Measurements from ENCODE around the gene LBX1.
A peak's percentile ranks its signal among the peaks of the same experiment; 100 is the strongest.

Gene LBX1, protein sequence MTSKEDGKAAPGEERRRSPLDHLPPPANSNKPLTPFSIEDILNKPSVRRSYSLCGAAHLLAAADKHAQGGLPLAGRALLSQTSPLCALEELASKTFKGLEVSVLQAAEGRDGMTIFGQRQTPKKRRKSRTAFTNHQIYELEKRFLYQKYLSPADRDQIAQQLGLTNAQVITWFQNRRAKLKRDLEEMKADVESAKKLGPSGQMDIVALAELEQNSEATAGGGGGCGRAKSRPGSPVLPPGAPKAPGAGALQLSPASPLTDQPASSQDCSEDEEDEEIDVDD

DNA sequence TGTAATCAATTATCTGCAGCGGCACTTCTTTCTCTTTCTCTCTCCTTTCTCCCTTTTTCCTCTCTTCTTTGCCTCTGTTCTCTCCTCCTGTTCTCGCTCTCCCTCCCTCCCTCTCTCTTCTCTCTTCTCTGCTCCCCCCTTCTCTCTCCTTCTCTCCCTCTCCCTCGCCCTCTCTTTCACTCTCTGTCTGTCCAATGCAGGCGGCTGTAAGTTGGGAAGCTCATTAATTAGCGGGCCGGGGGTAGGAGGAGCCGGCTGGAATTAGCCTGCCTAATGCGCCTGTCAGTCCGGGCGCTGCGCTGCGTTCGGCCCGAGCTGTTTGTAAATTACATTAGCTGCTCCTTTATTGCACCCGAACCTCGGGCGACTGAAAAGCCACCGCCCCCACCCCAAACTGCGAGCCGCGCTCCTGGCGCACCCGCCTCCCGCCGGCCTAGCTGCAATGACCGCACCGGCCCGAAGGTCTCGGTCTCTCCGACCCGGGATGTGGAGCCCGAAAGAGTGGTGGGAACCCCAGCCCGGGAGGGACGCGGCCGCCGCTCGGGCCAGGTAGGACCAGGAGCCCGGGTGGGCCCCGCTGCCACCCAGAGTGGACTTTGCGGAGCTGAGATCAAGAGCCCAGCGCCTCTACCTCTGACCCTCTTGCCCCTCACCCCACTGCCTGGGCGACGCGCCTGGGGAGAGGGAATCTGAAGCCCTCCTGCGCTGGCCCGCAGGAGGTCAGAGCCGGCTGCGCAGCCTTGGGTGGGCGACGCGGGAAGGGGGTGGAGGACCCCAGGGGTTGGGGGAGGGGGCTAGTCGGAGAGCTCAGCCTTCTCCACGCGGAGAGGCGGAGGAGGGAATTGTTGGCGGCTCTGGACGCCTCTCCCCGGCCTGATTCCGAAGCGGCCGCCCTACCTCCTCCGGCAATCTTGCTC, at the start of gene LBX1:
Gene LBX1, minus strand, starts transcription at position 198 of the 917 bp plus-strand sequence. CDS start 648 bp downstream, outside the sequence.
- no peak for DNase-seq

DNA sequence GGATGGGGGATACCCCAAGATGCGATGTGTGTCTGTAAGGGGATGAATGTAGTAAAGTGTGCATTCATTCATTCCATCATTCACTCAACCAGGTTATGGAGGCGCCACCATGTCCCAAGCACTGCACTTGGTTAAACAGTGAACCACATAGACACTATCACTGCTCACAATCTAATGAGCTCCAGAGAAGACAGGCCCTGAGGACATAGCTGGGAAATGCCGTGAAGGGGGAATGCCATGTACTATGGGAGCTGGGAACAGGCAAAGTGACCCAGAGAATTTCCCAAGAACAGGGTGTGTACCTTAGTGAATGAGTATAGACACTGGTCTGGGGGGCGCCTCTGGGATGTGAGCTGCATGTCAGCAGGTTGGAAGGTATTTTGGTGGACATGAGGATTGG, 44.5 kb upstream of the LBX1 start:
- DNase-seq = no peak

DNA sequence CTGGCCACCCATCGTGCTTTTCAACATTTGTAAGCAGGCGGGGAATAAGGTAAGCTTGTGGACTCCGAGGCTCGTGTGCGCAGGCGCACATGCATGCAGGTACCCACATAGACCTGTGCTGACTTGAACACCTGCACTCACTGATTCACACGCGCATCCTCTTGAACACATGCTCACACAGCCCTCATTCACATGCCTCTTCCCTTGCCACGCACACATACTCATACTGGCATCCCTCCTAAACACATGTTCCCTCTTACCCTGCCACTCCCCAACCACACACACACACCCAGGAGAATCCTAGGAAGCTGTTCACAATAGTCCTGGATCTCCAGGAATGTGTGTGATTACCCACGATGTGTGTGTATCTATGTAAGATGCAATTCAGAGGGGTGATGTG, 44.1 kb upstream of the LBX1 start:
- no peak for DNase-seq

DNA sequence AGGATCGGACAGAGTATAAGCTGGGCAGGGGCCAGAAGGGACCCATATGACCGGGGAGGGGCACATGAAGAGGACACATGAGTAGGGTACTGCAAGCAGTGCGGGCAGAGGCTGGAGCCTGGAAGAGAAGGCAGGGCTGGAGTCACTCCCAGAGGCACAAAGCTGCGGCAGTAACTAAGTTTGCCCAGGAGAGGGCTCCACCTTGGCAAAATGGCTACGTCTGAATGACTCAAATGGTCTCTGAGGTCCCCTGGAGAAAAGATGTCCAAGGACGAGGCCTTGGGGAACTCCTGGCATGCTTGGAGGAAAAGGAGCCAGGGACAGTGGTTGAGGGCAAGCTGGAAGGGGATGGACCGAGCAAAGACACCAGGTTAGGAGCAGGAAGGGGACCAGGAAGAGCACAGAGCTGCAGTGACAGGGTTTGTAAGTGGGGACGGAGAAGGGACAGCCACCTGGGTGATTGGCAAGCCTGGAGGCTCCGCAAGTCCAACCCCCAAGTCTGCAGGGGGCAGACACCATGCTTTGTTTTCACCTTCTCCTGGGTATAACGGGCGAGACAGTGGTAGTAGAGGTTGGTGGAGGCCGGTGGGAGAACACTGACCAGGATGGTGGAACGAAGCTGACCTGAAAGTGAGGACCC, 43.1 kb upstream of the LBX1 start:
- DNase-seq = peak; percentile 43 to 57

DNA sequence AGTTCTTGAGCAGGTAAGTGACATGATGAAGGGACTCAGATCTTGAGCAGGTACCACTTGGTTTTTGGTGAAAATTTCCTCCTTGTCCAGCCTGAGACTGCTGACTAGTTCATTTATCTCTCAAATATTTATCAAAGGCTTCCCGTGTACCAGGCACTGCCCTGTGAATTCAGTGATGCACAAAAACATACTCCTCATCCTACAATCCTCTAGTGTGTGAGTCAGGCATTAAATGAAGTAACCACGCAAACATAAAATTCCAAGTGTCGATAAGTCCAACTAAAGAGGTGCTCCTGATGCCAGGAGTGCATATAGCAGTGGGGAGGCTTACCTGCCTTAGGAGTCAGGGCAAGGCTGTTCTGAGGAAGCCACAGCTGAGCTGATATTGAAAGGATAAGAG, 41.5 kb upstream of the LBX1 start:
- no peak for DNase-seq

DNA sequence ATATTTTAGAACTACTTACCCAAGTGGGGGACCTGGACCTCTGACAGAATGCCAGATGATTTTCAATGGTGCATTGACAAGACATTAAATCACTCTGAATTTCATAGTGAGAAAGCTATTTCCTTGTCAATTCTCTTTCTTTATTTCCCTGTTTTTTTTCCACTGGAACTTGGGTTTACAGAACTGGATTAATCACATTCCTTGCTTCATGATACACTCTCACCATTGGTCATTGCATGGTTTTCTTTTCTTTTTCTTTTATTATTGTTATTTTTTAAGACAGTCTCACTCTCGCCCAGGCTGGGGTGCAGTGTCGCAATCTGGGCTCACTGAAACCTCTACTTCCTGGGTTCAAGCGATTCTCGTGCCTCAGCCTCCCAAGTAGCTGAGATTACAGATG, 38.5 kb upstream of the LBX1 start:
- DNase-seq = no peak

DNA sequence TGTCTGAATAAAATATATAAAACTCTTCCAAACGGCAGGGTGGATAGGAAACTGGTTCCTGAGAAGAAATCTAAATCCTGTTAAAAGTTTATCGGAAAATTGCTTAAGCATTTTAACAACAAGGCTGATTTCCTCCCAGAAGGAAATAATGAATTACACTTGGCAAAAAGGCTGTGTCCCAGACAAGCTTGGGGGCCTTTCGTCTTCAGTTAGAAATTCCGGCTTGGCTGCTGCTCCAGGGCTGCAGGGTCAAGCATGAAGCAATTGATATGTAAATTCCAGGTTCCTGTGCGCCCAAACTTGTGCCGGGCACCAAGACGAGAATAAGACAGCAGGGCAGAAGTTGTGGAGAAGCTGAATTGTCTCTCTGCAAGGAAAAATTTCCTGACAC, 38.0 kb upstream of the LBX1 start:
- DNase-seq = no peak

DNA sequence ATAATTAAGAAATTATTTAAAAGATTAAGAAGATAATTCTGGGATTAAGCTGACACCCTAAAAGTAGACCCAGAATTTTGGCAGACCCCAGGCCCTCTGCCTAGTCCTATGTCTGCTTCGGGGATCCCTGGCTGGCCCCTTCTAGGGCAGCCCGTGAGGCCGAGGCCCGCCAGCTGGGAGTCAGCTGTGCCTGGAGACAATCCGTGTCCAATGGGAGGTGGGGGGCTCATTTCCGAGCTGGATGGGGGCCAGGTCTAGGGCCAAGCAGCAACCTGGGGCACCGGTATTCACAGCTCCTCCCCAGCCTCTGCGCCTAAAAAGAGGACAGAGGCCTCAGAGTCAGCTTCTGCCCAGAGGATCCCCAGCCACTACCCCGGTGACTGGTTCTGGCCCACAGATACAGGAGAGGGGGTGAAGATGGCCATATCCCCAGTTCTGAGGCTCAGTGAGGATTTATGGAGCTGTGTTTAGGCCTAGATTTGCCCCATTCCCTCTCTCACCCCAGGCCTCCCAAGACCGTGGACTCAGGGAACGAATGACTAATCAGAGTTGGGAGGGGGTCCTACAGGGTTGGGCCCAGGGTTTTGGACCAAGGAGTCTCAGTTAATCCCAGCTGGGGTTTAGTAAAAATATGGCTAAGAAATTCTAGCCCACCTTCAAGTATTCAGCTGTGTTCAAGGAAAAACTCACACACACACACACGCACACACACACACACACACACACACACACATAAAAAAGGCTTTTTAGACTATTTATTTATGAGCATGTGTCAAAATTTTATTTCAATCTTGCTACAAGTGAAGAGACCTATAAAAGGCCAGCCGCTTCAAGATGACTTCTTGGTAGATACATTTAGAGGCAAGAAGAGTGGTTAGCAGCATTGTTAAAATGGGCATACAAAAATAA, 37.4 kb upstream of the LBX1 start:
- no peak for DNase-seq

DNA sequence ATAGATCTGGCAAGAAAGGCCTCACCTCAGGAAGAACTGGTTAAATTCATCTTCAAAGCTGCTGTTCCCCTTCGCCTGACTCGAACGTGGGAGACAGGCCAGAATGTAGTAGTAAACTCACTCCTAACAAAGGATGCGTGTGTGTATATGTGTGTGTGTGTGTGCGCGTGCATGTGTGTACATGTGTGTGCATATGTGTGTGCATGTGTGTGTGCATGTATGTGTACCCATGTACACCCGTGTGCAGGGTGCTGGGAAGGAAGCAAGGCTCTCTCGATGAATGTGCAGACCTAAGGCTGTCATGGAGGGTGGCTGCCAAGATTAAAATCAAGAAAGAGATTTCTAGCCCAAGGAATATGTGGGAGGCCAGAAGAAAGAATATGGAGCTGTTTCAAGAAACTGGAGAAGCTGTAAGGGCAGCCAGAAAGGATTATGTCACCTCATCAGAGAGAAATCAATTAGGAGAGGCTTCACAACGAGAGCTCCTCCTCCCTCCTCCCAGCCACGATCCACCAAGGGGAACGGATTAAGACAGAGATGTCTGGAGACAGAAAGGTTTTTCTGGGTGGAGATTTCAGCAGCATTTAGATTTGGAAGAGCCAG, 34.0 kb upstream of the LBX1 start:
- DNase-seq = no peak

DNA sequence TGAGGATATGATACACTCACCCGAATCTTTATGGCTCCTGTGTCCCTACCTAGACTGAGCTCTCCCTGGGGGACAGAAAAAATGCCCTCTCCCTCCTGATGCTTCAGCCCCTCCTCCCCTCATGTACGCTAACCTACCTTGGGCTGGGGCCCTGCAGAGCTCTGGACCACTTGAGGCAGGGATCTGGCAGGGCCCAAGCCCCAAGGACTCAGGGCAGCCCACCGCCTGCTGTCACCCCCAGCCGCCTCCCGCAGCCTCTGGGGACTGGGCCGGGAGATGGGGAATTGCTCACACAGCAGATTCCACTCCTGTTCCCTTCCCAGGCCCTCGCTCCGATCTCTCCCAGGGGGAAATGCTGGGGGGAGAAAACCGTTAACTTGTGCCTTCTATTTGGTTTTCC, 32.9 kb upstream of the LBX1 start:
- DNase-seq = no peak

DNA sequence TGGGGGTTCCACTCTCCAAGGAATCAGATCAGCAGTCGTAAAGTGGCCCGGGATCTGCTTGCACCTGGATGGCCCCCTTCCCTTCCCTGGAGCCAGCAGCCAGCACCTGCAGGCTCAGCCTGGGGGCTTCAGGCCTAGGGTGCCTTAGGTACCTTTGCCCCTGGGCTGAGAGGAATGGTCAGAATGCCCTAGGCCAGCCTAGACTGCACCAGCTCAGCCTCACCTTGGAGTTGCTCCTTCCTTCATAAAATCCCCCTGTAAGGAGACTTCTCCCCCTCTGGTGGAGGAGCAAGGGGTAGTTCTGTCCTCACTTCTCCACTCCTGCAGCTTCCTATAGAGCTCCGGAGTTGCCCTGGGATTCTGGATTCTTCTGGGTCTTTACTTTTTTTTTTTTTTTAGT, 32.4 kb upstream of the LBX1 start:
- no peak for DNase-seq

DNA sequence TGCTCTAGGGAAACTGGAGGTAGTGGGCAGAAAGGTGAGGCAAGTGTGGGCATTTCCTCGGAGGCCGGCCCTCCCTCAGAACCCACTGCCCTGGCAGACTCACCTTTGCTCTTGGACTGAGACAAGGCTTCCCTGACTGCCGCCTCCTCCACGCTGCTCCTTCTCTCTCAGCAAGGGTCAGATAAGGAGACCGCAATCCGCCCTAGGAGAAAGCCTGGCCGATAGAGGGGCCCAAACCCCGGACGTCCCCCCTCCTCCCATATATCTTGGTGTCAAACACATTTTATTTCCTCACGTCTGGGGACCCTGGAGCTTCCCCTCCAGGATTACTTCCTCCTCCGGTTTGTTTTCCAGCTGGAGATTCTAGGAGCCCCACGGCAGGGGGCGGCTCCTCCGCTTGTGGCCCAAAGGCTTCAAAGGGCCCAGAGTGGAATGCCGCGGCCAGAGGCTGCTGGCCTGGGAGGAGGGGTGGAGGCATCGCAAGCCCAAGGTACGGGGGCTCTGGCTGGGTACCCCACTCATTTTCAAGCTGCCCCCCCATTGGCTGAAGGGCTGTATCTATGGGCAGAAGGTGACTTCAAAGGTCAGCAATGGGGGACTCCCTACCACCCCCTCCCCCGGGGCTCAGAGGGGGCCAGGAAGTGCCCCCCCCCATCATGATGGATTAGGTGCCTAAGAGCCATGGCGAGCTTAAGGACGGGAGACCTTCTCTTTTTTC, 31.7 kb upstream of the LBX1 start:
- DNase-seq = no peak

DNA sequence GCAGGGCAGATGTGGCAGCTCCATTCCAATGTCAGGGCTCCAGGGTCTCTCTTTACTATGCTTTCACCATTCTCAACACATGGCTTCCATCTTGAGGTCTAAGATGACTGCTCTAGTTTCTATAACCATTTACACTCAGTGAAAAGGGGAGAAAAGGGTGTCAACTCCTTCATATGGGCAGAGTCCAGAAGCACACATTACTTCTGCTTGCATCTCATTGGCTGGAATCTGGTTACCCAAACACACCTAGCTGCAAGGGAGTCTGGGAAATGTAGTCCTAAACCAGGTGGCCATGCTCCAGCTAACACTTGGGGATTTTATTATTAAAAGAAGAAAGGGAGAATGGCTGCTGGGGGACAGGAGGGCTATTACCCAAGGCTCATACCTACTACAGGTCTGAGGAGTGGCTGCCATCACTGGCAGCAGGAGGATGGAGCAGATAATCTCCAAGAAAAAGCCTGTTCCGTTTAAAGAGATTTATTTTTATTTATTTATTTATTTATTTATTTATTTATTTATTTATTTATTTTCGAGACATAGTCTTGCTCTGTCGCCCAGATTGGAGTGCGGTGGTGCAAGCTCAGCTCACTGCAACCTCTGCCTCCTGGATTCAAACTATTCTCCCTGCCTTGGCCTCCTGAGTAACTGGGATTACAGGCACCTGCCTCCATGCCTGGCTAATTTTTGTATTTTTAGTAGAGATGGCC, 29.1 kb upstream of the LBX1 start:
- DNase-seq = no peak

DNA sequence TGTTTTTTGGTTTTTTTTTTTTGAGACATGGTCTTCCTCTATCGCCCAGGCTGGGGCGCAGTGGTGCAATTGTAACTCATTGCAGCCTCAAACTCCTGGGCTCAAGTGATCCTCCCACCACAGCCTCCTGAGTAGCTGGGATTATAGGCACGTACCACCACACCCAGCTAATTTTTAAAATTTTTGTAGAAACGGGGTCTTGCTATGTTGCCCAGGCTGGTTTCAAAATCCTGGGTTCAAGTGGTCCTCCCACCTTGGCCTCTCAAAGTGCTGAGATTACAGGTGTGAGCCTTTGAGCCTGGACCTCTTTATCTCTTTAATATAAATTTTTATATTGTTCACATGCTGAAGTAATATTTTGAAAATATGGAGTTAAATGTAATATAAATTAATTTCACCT, 28.2 kb upstream of the LBX1 start:
- no peak for DNase-seq

DNA sequence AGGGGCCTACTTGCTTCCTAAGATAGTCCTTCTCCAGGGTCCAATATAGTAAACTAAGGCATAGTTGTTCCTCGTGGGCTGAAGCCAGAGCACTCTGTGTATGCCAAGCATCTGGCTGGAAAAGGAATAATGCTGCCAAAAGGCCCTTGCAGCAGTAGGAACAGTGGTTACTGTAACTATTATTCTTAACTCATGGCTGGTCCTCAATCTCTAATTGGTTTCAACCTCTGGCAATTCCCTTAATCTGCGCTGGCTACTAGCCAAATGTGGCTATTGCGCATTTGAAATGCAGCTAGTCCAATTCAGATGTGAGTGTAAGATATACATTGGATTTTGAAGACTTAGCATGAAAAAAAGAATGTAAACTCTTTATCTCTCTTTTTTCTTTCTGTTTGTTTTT, 27.8 kb upstream of the LBX1 start:
- DNase-seq = no peak

DNA sequence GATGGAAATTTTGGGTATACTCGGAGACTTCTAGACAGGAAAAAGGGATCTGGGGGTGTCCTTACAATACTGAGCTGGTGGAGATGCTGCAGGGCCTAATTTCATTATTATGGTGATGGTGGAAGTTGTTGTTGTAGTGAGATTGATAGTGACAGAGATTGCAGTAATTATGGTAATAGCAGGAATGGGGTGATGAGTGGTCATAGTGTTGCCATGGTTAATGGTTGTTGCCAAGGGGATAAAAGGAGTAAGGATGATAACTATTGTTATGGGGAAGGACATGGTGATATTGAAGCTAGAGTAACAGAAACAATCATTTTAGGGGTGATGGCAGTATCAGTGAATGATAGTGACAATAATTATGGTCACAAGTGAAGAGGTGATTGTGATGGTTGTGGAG, 27.1 kb upstream of the LBX1 start:
- no peak for DNase-seq

DNA sequence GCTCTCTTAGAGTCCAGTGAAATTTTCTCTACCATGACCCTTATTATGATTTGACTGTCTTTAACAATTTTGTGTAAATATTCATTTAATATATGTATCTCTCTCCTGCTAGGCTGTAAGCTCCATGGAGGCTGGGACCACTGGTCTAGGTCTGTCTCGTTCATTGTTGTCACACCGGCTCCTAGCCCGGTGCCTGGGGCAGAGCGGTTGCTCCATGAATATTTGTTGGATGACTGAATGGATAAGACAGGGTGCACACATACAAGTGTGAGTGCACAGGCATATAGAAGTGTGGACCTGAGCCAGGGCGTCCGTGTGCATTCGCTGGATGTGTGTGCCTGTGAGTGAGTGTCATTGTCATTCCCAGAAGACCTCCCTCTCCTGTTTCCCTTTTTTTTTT, 20.9 kb upstream of the LBX1 start:
- DNase-seq = no peak

DNA sequence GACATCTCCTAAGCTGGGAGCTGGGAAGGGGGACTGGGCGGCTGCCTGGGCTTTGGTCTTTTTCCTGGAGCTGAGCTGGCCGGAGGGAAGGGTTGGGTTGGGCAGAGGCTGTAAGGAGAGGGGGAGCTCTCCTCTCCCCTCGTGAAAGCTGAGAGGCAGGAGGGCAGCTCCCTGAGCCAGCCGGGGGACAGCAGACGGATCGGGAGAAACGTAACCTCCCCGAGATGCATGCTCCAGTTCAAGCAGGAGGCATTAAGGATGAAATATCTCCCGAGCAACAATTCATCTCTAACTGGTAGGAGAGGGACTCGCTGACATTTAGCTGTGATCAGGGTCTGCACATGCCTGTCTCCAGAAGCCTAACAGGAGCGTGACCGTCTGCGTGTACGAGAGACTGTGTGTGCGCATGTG, 19.9 kb upstream of the LBX1 start:
- no peak for DNase-seq

DNA sequence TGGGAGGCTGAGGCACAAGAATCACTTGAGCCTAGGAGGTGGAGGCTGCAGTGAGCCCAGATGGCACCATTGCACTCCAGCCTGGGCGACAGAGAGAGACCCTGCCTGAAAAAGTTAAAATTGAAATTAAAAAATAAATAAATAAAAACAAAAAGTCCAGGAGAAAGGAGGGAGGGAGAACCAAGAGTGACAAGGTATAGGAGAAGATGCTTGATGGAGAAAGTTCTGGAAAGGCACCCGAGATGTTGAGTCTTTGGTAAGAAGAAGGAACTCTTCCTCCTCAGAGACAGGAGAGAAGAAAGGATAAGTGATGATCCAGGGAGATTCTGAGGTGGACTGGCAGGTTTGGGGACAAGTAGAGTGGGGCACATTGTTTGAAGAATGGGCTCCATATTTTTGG, 17.4 kb upstream of the LBX1 start:
- DNase-seq = no peak

DNA sequence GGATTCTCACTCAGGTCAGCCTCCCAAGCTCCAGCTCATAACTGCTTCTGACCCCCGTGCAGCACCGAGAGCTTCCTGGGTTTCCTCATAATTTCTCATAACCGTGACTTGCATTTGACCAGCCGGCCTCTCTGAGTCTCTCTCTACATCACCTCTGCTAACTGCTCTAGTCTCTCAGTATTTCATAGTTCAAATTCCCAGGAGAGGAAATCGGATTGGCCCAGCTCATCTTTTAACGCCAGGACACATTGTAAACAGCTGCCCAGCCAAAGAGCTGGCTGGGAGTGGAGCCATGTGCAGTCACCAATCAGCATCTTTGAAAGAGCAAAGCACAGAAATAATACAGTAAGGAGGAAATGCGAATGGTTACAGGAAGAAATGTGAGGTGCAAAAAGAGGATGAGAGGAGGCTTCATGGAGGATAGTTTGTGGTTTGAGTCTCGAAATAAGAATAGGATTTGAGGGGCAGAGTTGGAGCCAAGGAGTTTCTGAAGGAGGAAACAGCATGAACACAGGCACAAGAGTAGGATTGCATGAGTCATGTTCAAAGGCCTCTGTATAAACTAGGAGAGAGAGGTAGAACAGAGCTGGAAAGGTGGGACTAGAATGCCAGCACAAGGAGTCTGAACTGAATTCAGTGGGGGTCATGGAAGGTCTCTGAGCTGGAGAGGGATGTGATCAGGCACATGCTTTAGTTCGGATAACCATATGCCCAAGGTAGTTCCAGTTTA, 15.2 kb upstream of the LBX1 start:
- no peak for DNase-seq
